Stimulated activated CD4-positive, alpha-beta T cell treated with anti-CD3 and anti-CD28 coated beads, Interleukin-4, amount 100 ng/mL, for 4 hours (primary cell): ENCODE results near the gene CALCR.

Experiments
- DNase-seq, 2 experiments: peaks; one replicate each; pipeline ENCODE4 v3.0.0-alpha.2; 2020

The CALCR gene

DNA sequence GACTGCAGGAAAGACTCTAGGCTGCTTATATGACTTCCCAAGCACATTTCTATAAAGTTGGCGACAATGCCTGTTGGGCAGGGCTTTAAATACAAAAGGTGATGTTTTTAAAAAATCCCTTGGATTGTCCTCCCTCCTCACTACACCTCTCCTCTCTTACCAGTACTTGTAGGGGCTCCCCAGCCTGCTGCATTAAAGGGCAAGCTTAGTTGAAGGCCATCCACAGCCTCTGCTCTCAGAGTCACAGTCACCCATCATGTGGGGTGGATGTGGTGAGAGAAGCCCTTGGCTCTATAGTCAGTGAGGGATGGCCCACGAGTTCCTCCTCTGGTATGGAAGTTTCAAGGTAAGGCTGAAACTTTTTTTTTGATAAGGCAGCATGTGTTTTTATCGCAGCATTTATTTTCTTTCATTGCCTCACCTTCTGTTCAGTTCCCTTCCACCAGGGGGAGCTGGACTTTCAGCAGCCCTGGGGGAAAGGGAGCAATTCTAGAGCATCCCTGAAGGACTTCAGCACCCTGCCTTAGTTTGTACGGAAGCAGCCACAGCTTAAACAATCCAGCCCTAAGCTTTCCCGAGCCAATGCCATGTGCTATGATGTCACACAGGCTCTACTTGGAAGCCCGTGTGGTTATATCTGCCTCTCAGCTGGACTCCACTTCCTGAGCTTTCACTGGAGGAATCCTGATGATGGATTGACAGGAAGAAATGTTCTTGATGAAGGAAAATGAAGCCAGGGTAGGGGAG lies 131.9 kb downstream of the CALCR start:
- peak; percentile 2 to 10 for DNase-seq

DNA sequence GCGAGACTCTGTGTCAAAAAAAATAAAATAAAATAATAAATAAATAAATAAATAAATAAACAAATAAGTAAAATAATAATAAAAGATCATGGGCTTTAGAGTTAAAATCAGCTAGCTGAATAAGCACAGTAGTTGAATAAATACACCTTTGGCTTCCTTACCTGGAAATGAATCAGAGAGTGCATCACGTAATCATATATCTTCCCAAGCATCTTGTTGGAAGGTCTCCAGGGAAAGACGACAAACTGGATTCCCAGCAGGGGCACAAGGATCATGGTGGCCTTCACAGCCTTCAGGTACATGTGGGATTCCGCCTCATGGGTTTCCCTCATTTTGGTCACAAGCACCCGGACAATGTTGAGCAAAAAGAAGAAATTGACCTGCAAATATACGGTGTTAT lies 138.7 kb downstream of the CALCR start:
- no peak for DNase-seq

DNA sequence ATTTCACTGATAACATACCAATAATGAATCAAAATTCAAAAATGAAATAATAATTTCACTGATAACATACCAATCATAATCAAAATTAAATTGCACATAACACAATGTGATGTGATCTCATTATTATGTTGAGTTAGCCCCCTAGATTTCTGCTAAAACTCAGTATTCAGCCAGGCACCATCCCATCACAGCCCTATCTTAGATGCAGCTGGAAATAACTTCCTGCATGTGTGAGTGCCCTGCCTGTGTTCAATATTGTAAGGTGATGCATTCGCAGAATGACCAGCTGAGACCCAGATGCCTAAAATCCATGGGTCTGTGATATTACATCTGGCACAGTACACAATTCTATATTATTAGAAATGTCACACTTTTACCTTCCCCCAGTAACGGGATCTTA lies 142.4 kb downstream of the CALCR start:
- DNase-seq: no peak

DNA sequence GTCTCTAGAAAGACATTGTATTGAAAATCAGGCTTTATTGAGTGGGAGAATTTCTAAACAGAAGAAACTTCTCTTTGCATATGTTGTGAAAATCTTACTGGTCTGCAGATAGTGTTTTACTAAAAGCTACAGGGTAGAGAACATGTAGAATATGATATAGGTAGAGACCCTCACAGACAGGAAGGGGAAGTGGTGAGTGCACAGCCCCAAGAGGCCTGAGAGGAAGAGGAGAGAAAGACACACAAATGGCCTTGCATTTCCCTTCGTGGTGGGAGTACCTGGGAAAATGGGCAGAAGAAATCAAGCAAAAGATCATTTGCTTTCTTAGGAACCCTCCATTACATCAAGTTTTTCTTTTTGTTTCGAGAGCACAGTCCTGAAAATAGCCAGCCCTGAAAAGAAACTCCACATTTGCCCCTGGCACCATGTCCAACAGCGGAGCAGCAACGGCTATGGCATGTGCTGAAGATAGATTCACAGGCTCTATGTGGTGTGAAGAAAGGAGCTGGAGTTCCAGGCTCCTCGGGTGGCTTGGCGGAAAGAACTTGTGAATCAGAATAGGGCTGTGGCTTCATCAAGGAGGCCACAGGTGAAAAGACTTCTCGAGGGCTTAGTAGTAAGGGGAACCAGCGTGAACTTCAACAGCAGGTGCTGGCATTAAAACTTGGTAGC lies 143.5 kb downstream of the CALCR start:
- DNase-seq: no peak

DNA sequence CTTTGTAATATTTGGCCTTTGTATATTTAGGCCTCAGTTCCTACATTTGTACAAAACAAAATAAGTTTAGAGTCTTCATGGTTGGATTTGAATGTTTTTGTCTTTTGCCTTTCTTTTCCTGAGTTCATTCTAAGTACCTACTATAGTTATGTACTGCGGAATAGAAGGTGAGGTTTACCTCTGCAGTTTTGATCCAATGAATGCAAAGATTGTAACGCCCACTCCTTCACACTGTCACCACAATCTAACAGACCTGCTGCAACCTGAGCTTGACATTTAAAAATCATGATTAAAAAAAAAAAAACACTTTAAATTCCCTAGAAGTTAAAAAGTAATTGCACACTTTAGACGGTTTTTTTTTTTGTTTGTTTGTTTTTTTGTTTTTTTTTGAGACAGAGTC lies 145.0 kb downstream of the CALCR start:
- no peak for DNase-seq

DNA sequence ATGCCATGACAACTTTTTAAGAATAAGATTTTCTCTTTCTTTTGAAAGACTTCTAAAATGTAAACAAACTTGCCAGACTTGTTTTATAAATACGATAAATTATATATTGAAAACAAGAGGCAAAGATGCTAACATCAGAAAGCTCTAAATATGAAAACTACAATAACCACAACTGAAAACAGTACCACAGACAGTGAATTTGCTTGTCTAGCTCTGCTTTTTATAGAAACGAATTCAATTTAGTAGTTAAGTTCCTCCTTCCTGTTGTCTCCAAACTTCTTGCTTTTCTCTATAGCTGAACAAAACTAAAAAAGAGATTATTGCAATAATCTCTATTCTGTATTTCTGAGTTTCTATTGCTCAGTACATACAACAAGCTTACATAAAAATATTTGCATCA lies 147.4 kb downstream of the CALCR start:
- no peak for DNase-seq

DNA sequence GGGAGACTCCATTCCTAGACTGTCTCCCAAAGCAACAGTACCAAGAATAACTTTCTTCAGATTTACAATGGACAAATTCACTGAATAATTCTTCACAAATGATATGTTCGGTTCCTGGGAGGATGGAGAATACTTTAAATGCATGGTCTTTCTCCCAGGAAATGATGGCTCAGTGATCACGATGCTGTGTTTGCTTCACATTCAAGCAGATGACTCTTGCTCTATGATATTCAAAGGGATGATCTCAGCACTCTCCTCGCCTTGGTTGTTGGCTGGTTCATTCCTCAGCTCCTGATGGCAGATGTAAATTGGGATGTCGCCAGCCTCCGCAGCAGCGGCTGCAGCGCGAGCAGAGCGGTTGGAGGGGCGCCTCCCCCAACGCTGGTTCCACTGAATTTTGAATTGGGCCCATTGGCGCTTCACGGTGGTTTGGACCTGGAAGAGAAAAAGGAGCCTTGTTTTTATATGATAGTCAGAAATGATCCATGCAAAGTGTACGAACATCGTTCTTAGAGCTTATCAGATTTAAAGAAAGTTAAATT lies 148.3 kb downstream of the CALCR start:
- DNase-seq: no peak

DNA sequence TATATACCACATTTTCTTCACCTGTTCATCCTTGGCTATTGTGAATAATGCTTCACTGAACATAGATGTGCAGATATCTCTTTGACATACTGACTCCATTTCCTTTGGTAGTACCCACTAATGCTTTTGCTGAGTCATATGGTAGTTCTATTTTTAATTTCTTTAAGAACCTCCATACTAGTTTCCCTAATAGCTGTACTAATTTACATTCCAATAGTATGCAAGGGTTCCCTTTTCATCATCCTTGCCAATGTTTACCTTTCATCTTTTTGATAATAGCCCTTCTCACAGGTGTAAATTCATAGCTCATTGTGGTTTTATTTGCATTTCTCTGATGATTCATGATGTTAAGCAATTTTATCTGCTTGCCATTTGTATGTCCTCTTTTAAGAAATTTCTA lies 159.9 kb downstream of the CALCR start:
- DNase-seq: no peak

DNA sequence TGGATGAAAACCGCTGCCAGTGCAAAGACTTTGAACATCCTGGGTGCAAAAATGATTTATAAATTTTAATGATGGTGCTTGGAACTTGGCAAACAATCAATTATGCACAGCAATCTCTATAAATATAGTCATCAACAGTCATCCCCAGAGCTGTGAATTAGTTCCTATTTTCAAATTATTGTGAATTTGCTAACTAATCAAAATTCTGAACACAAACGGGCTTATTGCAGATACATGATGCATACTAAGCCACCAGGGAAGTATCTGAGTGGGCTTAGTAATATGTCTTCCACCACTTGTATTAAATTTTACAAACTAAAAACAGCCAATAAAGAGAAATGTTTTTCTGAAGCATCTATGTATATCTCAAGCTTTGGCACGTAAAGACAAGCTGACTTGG lies 165.2 kb downstream of the CALCR start:
- DNase-seq: no peak

DNA sequence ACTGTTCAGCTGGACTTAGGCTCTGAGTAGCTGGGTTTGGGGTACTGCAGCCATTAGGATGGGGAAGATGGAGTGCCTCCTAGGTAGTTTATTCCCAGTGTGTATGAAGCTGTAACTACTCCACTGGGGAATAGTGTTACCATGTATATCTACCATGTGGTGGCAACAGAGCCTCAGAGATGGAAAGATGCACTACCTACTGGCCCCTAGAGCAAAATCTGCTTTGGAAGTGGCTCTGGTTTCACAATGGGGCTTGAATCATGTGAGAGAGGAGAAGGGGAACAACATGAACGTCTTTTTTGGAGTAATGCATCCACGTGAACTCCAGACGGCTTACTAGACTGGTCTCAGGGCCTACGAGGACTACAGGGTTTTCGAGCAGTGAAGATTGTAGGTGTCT lies 167.3 kb downstream of the CALCR start:
- DNase-seq: no peak

DNA sequence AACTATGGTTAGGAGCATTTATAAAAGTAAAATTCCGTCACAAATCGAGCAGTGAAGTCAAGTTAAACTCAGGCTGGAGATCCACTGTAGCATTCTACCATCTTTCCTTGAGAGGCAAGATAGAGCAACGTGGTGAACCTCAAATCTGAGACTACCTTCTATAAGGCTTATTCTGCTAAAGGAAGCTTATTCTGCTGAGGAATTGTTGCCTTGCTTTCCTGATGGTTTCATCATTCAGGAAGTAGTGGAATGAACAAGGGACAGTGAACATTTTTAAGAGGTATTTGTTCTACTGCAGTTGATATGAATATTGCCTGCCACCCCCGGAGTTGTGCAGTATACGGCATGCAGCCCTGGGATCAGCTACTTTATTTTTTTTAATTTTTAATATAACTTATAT lies 171.6 kb downstream of the CALCR start:
- DNase-seq: no peak

DNA sequence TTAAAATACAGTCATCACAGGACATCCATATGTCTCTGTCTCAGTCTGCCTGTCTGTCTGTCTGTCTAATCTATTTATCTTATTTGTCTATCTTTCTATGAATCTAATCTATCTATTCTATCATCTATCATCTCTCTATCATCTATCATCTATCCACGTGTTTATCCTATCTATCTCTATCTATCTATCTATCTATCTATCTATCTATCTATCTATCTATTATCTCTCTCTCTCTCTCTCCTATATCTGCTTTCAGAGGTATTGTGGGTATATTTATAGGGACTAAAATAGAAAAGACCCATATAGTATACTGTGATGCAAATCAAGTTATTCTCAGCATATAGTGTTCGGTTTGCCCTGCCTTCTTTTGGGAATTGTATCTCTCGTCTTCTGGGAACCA lies 174.9 kb downstream of the CALCR start:
- DNase-seq: no peak

DNA sequence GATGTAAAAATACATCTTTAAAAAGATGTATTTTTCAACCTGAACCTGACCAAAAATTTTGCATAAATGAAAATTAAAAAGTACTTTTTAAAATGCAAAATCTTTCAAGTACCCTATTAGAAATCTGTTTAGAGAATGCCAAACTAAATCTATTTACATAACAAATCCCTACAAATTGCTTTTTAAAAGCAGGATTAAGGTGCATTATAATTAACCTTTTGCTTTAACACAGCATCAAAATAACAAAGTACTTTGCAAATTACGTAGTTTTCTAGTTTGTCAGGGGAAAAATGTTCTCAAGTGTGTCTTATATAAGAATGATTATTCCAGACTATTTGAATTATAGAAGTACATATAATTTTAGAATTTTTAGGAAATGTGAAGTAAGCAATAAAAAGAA lies 181.5 kb downstream of the CALCR start:
- no peak for DNase-seq

DNA sequence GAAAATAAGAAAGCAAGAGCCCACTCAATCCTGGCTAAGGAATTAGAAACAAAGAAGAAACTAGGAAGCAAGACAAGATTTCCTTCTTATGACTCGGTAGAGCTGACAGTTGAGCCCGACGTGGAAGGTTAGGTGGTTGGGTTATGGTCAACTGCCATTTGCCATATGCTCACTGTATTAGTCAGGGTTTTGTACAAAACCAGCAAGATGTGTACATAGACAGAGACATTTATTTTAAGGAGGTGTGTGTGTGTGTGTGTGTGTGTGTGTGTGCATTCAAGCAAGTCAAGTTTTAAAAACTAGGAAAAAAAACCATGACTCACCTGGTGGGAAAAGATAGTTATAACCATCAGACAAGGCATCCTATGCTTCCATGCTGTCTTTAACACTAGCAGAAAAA lies 183.9 kb downstream of the CALCR start:
- no peak for DNase-seq

DNA sequence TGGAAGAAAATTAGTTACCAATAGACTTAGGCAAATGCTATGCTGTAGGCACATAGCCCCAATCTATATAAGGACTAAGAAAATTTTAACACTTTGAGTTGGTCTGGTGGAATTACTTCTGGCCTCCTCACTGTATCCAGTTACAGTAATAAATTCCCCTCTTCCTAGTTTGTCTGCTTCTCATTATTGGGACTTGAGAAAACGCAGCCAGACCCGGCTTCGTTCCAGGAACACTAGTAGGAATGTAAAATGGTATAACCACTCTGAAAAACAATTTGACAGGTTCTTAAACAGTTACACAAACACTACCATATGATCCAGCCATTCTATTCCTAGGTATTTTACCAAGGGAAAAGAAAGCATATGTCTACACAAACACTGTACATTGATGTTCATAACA lies 192.2 kb downstream of the CALCR start:
- no peak for DNase-seq

DNA sequence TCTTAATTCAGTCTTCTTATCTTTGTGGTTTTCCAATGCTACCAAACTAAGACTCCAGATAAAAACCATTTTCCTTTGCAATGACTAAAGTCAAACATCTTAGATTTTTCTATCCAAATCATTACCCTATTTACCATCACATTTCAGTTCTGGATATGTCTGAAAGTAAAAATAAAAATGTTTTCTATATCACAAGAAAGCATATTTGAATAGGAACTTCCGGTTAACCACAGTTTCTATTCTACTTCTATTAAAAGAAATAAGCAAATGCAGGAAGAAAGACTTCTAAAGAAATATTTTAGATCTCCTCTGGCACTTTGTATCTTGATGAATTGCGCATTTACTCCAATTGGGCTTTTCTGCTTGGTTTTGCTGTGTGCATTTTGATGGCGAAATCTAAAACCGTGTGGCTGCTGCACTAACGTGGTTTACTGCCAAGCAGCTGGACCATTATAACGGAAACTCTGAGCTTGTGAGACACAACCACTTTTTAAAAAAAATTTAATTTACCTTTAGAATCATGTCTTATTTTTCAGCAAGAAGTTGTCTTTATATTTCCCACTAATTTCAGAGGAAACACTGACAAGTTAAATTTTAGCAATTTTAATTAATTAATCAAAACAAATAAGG lies 196.3 kb downstream of the CALCR start:
- DNase-seq: no peak

DNA sequence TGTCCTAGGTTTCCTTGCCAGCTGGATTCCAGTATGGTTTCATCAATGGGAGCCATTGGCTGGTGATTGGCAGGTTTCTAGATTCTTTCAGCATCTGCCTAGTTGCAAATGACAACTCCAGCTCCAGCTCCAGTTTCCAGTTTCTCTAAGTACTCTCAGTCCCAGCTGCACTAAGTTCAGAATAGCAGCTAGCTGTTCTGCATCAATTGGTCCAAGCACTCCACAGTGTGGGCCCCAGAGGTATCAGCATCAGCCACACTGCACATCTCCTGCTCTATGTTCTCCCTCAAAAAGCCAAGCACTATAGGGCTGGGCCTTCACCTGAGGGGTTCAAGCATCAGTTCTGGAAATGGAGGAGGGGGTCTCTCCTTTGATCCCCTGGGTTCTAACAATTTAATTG lies 198.9 kb downstream of the CALCR start:
- no peak for DNase-seq
